ENCODE results near the gene DOP1A. TPM values are rescaled to one million over a fixed set of nuclear protein-coding genes. Genes with fewer than 3 reads are reported as not detected.

Gene DOP1A, protein sequence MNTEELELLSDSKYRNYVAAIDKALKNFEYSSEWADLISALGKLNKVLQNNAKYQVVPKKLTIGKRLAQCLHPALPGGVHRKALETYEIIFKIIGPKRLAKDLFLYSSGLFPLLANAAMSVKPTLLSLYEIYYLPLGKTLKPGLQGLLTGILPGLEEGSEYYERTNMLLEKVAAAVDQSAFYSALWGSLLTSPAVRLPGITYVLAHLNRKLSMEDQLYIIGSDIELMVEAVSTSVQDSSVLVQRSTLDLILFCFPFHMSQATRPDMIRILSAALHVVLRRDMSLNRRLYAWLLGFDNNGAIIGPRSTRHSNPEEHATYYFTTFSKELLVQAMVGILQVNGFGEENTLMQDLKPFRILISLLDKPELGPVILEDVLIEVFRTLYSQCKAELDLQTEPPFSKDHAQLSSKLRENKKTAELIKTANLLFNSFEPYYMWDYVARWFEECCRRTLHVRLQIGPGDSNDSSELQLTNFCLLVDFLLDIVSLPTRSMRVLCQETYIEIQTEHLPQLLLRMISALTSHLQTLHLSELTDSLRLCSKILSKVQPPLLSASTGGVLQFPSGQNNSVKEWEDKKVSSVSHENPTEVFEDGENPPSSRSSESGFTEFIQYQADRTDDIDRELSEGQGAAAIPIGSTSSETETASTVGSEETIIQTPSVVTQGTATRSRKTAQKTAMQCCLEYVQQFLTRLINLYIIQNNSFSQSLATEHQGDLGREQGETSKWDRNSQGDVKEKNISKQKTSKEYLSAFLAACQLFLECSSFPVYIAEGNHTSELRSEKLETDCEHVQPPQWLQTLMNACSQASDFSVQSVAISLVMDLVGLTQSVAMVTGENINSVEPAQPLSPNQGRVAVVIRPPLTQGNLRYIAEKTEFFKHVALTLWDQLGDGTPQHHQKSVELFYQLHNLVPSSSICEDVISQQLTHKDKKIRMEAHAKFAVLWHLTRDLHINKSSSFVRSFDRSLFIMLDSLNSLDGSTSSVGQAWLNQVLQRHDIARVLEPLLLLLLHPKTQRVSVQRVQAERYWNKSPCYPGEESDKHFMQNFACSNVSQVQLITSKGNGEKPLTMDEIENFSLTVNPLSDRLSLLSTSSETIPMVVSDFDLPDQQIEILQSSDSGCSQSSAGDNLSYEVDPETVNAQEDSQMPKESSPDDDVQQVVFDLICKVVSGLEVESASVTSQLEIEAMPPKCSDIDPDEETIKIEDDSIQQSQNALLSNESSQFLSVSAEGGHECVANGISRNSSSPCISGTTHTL (N-terminal part only)
- polyA plus RNA-seq (ENCODE audit: insufficient read length in 3 of 3): 10 to 100 TPM; 32.5 to 43.1 (median 32.9) TPM

DNA sequence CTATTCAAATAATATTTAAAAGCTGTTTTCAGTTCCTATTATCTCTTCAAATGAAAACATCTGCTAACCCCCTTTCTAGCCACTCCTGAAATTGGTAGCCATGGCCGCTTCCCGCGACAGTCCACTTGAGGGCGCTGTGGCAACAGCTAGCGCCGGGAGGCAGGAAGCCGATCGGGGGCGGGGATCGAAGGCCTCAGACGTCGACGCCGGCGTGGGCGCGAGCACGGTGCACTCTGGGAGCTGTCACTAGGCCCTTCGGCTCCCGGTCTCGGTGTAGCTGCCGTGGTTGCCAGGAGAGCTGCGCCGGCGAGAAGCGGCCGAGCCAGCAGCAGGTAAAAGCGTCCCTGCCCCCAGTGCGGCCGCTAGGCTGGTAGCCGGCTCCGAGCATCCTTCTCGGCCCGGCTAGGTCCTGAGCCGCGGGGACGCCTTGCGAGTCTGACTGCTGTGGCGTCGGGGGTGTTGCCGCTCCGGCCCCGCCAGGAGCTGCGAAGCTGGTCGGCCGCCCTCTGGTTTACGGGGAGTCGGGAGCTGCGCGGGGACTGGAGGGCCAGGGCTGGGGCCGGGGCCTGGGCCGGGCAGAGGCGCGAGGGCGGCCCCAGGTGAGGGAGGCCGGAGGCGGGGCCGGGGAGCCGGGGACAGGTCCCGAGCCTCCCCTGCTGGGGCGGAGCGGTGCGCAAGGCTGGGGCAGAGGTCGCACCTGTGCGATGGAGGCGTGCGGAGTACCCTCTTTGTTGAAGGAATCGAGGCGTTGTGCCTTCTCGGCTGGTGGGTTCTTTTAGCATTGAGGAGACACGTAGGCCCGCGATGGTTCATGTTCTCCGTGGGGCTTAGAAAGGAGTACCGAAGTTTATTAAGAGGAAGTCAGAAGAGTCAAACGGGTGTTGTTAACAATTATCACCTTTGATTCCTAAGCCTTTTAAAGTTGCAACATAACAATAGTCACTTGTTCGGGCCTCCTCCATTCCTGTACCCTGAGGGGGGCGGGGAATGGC lies at the start of gene DOP1A:
DOP1A (plus strand) TSS at position 224 of the 992 bp plus-strand sequence. CDS start 29,307 bp downstream, outside the sequence.
- DNase-seq (ENCODE audit: low read depth in 3 of 3, low spot score in 2 of 3): peak; percentile 80 to 89 (median 82)

DNA sequence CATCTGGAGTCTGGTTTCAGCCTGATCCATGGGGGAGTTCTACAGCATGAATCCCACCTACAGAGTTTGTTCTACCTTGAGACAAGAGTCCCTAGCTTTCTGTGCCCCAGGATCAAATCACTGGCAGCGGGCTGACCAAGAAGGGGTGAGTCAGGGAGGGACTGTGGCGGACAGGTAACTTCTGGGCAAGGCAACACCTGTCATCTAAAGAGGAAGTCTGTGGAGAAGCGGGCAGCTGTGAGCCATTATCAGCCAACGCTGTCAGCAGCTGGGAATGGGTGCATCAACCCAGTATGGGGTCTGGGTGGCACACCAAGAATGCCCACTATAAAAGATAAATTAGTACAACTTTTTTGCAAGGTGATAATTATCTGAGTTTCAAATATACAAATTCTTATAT lies 47.7 kb upstream of the DOP1A start:
- DNase-seq (ENCODE audit: low read depth in 3 of 3, low spot score in 2 of 3): no peak

DNA sequence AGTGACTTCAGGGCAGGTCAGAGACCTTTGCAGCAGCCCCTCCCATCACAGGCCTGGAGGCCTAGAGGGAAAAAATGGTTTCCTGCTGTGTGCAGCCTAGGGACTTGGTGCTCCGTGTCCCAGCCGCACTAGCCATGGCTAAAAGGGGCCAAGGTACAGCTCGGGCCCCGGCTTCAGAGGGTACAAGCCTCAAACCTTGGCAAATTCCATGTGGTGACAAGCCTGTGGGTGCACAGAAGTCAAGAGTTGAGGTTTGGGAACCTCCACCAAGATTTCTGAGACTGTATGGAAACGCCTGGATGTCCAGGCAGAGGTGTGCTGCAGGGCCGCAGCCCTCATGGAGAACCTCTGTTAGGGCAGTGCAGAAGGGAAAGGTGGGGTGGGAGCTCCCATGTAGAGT lies 35.8 kb upstream of the DOP1A start:
- DNase-seq (ENCODE audit: low read depth in 3 of 3, low spot score in 2 of 3): no peak

DNA sequence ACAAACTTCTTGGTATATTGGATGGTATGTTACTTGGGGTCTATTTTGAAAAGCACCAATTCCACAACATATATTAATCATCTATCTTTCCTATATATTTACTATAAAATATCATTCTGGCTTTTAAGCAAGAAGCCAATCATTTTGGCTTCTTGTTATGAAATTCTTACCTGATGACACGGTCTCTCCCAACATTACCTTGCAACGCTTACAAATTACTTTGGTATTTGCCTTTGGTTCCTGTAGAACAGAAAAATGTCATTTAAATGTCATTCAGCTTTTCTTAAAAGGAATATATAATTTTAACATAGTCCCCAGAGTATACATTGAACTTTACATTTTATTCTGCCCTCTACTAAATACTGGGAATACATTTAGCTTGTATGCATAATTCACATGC lies 29.2 kb upstream of the DOP1A start:
- no peak for DNase-seq (ENCODE audit: low read depth in 3 of 3, low spot score in 2 of 3)

DNA sequence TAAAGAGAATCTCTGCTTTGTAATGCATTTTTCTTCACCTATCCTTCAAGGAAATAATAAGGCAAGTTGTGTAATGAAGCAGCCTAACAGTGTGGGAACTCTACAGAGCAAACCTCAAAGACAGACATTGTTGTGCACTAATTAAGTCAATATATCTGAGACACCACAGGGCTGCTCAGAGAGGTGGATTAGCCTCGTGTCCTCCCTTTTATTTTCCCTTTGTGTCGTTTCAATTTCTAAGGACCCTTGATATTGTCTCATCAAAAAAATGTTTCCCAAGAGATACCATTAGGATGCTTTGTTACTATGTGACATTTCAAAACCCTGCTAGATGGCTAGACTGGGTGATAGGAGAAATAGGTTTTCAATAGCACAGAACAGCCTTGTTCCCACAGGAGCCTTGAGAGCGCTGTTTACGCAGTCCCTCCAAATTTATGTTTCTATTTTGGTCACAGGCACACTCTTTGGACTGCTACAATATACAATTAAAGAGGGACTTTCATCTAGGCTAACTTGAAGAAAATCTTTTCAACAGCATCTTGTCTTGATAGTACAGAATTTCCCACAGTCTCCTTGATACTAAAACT lies 24.9 kb upstream of the DOP1A start:
- no peak for DNase-seq (ENCODE audit: low read depth in 3 of 3, low spot score in 2 of 3)

DNA sequence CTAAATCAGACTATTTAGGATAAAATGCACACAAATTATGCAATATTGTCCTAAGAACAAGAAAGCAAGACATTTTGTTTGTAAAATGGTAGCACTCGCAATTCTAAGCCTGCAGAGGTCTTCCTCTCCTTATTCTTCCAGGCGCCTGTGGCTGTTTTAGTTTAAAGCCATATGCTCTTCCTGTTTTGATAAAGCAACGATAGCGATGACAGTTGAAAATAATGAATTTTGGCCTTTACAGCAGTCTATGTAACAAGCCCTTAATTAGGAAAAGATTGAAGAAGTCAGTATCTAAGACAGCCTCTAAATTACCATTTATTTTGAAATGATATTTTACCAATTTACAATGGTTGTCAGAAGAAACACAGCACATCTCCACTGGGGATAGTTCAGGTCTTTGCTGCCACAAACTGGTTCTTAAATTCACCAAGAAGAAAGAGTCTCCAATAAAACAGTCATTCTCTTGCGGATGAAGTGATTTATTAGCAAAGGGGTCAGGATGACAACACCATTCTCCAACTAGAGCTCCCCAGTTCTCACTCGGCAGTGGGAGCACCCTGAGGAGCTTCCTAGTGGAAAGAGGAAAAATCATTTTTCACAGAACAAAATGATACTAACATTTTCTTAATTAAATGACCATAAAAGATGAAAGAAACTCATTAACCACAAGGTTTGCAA lies 23.2 kb upstream of the DOP1A start:
- DNase-seq (ENCODE audit: low read depth in 3 of 3, low spot score in 2 of 3): no peak

DNA sequence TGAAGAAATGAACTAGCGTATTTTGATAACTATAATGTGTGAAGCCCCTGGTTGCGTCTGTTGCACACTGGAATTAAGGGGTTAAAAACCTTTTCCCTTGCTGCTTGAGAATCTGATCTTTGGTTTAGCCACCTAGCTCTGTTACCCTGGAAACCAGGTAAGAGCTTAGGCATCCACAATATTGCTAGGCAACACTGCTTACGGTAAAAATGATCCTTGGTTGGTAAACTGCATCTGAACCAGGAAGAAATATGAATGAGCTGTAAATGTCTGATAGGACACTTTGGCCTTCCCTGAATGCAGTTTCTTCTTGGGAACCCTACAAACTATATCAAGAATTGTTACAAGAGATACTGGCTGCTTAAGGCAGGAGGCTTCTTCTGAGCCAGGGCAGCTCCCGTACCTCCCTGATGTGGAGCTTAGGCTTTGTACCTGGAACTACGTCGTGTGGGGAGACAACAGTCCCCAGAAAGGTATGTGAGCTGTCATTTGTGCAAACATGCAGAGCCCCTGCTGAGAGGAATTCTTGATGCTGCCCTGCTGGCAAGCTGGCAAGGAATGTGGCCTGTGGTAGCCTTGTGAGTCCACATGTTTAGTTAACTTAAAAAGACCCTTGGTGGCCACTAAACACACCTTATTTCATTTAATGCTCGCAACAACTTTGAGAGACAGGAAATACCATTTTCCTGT lies 20.3 kb upstream of the DOP1A start:
- DNase-seq (ENCODE audit: low read depth in 3 of 3, low spot score in 2 of 3): no peak

DNA sequence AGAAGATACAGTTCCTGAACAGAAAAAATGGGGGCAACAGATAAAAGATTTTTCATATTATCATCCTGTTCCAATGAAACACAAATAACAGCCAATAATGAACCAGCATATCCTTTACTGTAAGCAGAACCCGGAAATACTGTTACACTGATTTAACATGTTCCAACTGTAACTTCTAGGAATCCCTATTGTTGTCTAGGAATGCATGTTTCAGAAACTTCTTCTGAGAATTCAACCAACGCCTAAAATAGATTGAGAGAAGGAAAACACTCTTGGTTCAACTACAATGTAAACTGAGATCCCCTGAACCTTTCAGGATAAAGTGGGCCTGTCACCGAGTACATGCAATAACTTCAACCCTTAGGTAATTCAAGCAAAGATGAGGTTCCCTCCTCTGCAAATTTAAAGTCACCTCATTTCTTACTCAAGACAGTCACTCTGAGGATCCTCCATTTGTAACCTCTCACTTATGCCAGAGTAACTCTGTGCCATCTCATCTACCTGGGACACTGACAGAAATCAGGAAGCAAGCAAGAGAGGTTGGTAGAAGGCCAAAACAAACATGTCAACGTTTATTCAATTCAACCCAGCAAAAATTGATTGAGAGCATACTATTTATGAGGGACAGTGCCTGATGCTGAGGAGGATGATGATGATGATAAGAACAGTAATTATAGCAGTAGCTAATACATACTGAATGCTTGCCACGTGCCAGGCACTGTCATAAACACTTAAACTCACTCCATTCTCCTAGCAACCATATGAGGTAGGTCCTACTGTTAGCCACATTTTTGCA lies 15.9 kb upstream of the DOP1A start:
- no peak for DNase-seq (ENCODE audit: low read depth in 3 of 3, low spot score in 2 of 3)

DNA sequence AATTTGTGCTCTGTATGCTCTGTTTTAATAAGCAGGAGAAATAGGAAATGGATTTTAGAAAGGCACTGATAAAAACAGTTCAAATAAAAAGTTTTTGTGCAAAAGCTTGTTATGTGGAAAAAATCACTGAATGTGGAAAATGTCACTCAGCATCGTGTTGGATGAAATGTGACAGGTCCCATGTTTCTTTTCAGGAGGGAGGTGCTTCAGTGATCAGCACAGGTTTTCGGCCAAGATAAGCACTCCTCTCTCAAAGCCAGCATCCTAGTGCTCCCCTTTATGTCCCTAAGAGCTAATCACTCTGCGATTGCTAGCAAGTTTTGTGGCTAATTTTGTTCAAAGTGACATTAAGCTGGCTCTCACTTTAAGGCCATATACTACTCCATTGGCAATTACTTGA lies 13.8 kb upstream of the DOP1A start:
- DNase-seq (ENCODE audit: low read depth in 3 of 3, low spot score in 2 of 3): no peak

DNA sequence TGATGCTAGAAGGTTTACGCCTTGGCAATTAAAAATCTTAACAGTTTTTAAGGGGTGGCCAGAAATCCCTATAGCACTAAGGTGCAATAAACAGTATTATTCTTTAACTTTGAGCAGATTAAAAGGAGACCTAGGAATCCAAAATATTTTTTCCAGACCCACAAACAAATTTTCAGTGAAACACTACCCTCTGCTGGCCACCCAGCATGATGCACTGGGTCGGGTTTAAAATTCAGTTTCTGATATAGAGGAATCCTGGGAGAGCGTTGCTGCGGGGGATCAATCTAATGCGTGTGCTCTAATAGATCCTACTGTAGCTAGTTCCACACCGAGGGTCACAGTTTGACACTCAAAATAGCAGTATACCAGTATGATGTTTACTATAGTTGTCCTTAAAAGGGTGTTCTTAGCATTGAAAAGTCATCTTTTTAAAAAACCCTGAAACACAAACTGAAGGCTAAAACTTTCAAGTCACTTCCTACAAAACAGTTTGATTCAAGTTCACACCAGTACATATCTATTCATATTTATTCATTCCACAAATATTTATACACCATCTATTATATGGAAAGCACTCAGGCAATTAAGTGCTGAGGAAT lies 12.0 kb upstream of the DOP1A start:
- DNase-seq (ENCODE audit: low read depth in 3 of 3, low spot score in 2 of 3): peak in 2 of 3 donors; percentile 27 to 36

DNA sequence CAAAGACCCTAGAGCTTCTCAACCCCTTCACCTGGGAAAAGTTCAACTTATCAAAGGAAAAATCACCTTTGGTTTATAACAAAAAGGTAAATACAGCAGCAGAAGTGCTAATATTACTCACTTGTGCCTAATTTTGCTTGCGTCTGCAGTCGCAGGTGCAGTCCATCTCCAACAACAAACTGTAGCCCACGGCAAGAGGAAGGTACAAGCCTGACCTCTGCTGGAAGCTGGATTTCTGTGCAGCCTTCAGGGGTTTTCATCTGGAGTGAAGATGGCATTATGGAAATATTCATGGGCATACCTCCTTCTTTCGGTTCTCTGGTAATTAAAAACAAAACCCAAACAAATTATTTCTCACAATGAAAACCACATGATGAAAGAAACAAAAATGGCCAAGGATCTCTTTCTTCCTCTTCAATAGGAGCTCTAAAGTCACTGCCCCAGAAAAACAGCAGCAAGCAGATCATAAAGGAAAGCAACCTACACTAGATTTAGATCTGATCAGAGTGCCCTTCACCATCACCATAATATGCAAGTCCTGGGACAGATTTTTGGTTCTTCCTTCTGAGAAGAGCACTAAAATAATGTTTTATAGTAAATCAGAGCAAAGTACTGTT lies 9.7 kb upstream of the DOP1A start:
- DNase-seq (ENCODE audit: low read depth in 3 of 3, low spot score in 2 of 3): peak in 1 of 3 donors; percentile 36

DNA sequence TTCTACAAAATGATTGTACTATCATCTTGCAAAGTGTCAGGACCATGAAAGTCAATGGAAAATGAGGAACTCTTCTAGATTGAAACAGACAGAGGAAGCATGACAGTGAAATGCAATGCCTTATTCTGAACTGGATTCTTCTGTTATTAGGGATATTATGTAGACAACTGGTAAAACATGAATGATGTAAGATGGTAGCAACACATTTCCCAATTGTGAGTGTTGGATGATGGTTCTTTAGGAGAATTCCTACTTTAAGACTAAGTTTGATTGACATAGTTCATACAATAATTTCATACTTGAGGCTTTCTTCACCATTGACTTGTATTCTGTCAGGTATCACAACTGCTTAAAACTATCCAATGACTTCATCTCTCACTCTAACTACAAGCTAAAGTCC lies 6.3 kb upstream of the DOP1A start:
- no peak for DNase-seq (ENCODE audit: low read depth in 3 of 3, low spot score in 2 of 3)

DNA sequence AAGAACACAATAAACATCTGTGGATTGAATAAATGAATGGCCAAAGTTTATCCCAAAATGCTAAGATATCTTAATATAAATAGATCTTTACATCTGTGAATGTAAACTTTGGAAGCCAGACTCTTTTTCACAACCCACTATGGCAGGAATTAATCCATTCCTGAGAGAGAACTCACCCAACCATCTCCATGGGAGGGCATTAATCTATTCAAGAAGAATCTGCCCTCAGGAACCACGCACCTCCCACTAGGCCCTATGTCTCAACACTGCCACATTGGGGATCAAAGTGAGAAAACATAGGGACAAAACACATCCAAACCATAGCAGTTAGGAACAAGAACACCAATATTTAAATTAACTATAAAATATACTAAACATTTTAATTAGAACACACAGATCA lies 5.2 kb upstream of the DOP1A start:
- DNase-seq (ENCODE audit: low read depth in 3 of 3, low spot score in 2 of 3): no peak

DNA sequence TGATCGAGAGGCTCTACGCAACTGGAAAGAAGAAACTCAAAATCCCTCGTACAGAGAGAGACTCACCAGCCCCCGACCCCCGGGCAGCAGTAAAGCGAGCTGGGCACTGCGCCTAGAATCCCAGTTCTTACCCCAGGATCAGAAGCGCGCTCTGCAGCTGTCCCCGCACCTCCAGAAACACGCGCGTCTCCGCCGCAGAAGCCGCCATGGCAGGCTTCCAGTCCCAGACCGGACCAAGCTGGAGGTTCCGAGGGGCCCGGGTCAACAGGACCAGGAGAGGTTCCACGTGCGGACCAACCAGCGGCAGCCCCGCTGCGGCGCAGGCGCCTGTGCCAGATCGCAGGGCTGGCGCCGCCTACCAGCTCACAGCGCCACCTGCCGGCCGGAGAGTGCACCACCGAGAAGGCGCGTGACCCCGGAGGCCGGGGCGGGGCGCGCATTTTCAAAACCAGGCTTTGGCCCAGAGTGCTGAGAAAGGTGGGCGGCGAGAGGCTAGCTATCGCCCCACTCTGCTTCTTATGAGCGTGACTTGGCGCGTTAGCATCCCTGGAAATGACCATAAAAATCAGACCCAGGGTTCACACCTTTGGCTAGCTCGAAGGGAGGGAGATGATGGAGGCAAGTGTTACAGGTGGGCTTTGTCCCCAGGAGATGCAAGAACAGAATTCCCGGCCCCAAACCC lies 1.8 kb upstream of the DOP1A start, which contains the start of gene UBE3D:
UBE3D (minus strand) TSS at position 331 of the 682 bp plus-strand sequence; CDS start at position 208, 123 bp downstream.
- peak; percentile 58 to 75 (median 67) for DNase-seq (ENCODE audit: low read depth in 3 of 3, low spot score in 2 of 3)

DNA sequence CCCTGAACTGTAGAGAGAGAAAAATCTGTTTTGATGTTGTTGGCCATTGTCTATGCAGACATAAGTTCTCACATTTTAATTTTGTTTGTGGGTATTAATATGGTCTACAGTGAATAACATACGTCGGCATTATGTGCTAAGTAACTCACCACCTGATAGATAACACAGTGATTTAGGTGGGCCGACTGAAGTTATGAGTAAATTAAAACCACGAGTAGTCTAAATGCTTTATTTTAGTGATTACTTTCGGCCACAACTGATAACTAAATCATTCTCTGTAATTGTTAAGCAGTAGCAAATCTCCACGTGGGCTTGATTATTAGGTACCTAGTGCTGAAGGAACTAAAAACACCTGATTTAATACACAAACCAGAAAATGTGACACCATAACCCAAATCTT lies 1.1 kb downstream of the DOP1A start:
- DNase-seq (ENCODE audit: low read depth in 3 of 3, low spot score in 2 of 3): no peak

DNA sequence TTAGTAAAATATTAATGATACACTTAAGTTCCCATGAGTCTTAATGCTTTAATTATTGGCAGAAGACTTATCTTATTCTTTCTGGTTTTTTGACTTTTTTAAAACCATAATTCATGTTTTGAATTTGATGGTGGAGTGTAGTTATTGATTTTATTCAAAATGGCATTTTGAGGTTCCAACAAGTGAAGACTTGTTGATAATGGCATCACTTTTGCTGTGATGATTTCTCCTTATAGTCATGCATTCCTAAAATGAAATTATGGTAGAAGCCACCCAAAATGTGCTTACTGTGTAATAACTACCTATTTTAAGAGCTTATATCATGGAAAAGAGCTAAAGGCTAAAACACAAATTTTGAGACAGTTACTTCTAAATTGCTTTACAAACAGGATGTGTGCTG lies 2.2 kb downstream of the DOP1A start:
- no peak for DNase-seq (ENCODE audit: low read depth in 3 of 3, low spot score in 2 of 3)
